ENCODE data around the gene TMEM266. TPM values are rescaled to one million over a fixed set of nuclear protein-coding genes. Genes with fewer than 3 reads are reported as not detected.

The TMEM266 gene
- total and polyA plus RNA-seq, 2 of the 4 experiments (the other 2 are of a cell fraction), result not detected

GRCh38 chr15:76107169-76107568 is 47.4 kb downstream of the TMEM266 start:
- H3K4ac ChIP-seq (ENCODE audit: low read depth, low read length), result no peak overlapping the region
- no peak overlapping the region for H2AK9ac ChIP-seq (replicated peaks; ENCODE audit: low read depth, low read length, poor library complexity)
- no peak overlapping the region for H3K23ac ChIP-seq (ENCODE audit: low read depth, low read length)
- no peaks in the 10 kb centered on the region for H3K9me1 ChIP-seq (ENCODE audit: insufficient read depth, low read length)
- DNase-seq (no peak), ATAC-seq (ENCODE audit: low read depth) (no peak)
- H2BK20ac ChIP-seq (ENCODE audit: low read depth, low read length), result no peak overlapping the region
- H2AFZ ChIP-seq (replicated peaks; ENCODE audit: low read length, poor library complexity), result no peak overlapping the region
- H3K27ac ChIP-seq (ENCODE audit: insufficient read depth, low read length), result no peak overlapping the region
- H3K27me3 ChIP-seq (ENCODE audit: control insufficient read depth, insufficient read depth, low read length), result peaks cover 9% of the 10 kb centered on the region
- no TSS peak for BruUV-seq (replicated peaks)
- H4K8ac ChIP-seq (ENCODE audit: low read depth in 2 of 2, low read length in 2 of 2), result no peak overlapping the region
- H3K9ac ChIP-seq (ENCODE audit: low read depth, low read length), result no peak overlapping the region
- no peak overlapping the region for H2BK120ac ChIP-seq (ENCODE audit: low read depth, low read length)
- H3K4me2 ChIP-seq (ENCODE audit: low read depth, low read length), result no peak overlapping the region
- no peak overlapping the region for H2BK15ac ChIP-seq (ENCODE audit: low read depth, low read length)
- no peaks in the 10 kb centered on the region for H4K20me1 ChIP-seq (ENCODE audit: insufficient read depth, low read length)
- H4K5ac ChIP-seq (ENCODE audit: low read depth, low read length), result no peak overlapping the region
- H3K18ac ChIP-seq (ENCODE audit: low read depth, low read length), result no peak overlapping the region
- intact Hi-C loops (cut with micrococcal nuclease) (no loop called here), in situ Hi-C loops (cut with MboI; ENCODE audit: low sequenced_read_pairs) (no loop called here), dilution Hi-C loops (cut with HindIII; ENCODE audit: low sequenced_read_pairs, unreplicated experiment) (no loop called here)
- H3K4me3 ChIP-seq (ENCODE audit: insufficient read depth, low read depth, low read length), result no peak overlapping the region
- POLR2A ChIA-PET (ENCODE audit: unreplicated experiment), result no interaction called here
- H3K36me3 ChIP-seq (ENCODE audit: control insufficient read depth, insufficient read depth, low read length), result no peaks in the 10 kb centered on the region
- H3K79me1 ChIP-seq (ENCODE audit: low read depth in 1 of 2, low read length in 2 of 2), result no peaks in the 10 kb centered on the region
- no peak overlapping the region for H3K14ac ChIP-seq (replicated peaks; ENCODE audit: low read depth, low read length)
- no peak overlapping the region for H2AK5ac ChIP-seq (ENCODE audit: low read depth, low read length)
- WGBS, 2 experiments (ENCODE audit: extremely low coverage in 2 of 2, insufficient read length in 1 of 2), result no CpG with 5 or more reads among the region's 6 CpGs
- H3K9me3 ChIP-seq (ENCODE audit: control insufficient read depth, insufficient read depth, low read length), result no peaks in the 10 kb centered on the region
- TF ChIP-seq NFE2L2 (IDR thresholded peaks at IDR 0.05; ENCODE audit: low read depth, low read length) (no peak), FOS (IDR thresholded peaks at IDR 0.05; ENCODE audit: low read depth, low read length) (no peak), ELK1 (IDR thresholded peaks at IDR 0.05; ENCODE audit: borderline replicate concordance, low read depth, low read length) (no peak), CHD1 (IDR thresholded peaks at IDR 0.05; ENCODE audit: low read depth, low read length) (no peak), BHLHE40 (IDR thresholded peaks at IDR 0.05; ENCODE audit: low read depth, low read length) (no peak), RCOR1 (IDR thresholded peaks at IDR 0.05; ENCODE audit: insufficient replicate concordance, low read length) (no peak), MXI1 (IDR thresholded peaks at IDR 0.05; ENCODE audit: borderline replicate concordance, low read depth, low read length) (no peak), MAZ (IDR thresholded peaks at IDR 0.05; ENCODE audit: borderline replicate concordance, low read depth, low read length) (no peak), RFX5 (IDR thresholded peaks at IDR 0.05; ENCODE audit: low read depth, low read length) (no peak), CEBPB (IDR thresholded peaks at IDR 0.05; ENCODE audit: low read depth, low read length) (no peak), CTCF (conservative IDR thresholded peaks at IDR 0.05; ENCODE audit: low read depth, low read length) (no peak), POLR2A (IDR thresholded peaks at IDR 0.05; ENCODE audit: low read depth, low read length) (no peak), RAD21 (IDR thresholded peaks at IDR 0.05; ENCODE audit: low read length) (no peak), MAFK (IDR thresholded peaks at IDR 0.05; ENCODE audit: low read depth, low read length) (no peak)
- TF ChIP-seq, protein P1, sequence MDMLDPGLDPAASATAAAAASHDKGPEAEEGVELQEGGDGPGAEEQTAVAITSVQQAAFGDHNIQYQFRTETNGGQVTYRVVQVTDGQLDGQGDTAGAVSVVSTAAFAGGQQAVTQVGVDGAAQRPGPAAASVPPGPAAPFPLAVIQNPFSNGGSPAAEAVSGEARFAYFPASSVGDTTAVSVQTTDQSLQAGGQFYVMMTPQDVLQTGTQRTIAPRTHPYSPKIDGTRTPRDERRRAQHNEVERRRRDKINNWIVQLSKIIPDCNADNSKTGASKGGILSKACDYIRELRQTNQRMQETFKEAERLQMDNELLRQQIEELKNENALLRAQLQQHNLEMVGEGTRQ (IDR thresholded peaks at IDR 0.05; ENCODE audit: low read depth, low read length), result no peak
- H2BK5ac ChIP-seq (ENCODE audit: low read depth, low read length, poor library complexity, severe bottlenecking), result no peak overlapping the region
- CTCF ChIA-PET, result interaction anchor here (0.7 kb wide), 1 partner anchor 32 kb away, joined by 6 read pairs; no protein-coding TSS in a partner anchor
- H3K56ac ChIP-seq (ENCODE audit: extremely low read depth, insufficient read depth, low read length), result no peak overlapping the region
- no peak overlapping the region for H4K91ac ChIP-seq (ENCODE audit: insufficient read depth, low read depth, low read length)
- no peaks in the 10 kb centered on the region for H3K4me1 ChIP-seq (ENCODE audit: control insufficient read depth, insufficient read depth, low read length)
